ENCODE data around the gene PYGM.
"Not testable (repeated sequence)": the region's sequence is repeated elsewhere in the genome, so short reads cannot be mapped to it uniquely, and the experiment has no call there.

The PYGM gene

GRCh38 chr11:64716473-64717267 is 43.1 kb downstream of the PYGM start:
- DNase-seq (ENCODE audit: low spot score) = no peak

GRCh38 chr11:64715756-64716472 is 43.9 kb downstream of the PYGM start:
- DNase-seq (ENCODE audit: low spot score) = no peak

GRCh38 chr11:64715110-64715509 is 44.7 kb downstream of the PYGM start:
- DNase-seq (ENCODE audit: low spot score) = no peak

GRCh38 chr11:64714666-64715065 is 45.1 kb downstream of the PYGM start:
- no peak for DNase-seq (ENCODE audit: low spot score)

- no peak for DNase-seq (ENCODE audit: low spot score)
Measured at GRCh38 chr11:64713781-64714363, 45.9 kb downstream of the PYGM start.

- peak; percentile 74 for DNase-seq (ENCODE audit: low spot score)
Measured at GRCh38 chr11:64713016-64713707, 46.6 kb downstream of the PYGM start.

- no peak for DNase-seq (ENCODE audit: low spot score)
Measured at GRCh38 chr11:64712430-64713015, 47.3 kb downstream of the PYGM start.

- no peak for DNase-seq (ENCODE audit: low spot score)
Measured at GRCh38 chr11:64711956-64712362, 47.8 kb downstream of the PYGM start.

- no peak for DNase-seq (ENCODE audit: low spot score)
Measured at GRCh38 chr11:64711138-64711955, 48.4 kb downstream of the PYGM start.

GRCh38 chr11:64710418-64711137 is 49.2 kb downstream of the PYGM start:
- DNase-seq (ENCODE audit: low spot score) = no peak

- no peak for DNase-seq (ENCODE audit: low spot score)
Measured at GRCh38 chr11:64705501-64705900, 54.3 kb downstream of the PYGM start.

GRCh38 chr11:64703048-64703447 is 56.7 kb downstream of the PYGM start:
- DNase-seq (ENCODE audit: low spot score) = no peak

GRCh38 chr11:64701956-64702355 is 57.8 kb downstream of the PYGM start:
- not testable (repeated sequence) for DNase-seq (ENCODE audit: low spot score)

- DNase-seq (ENCODE audit: low spot score) = no peak
Measured at GRCh38 chr11:64698427-64698826, 61.3 kb downstream of the PYGM start.

- DNase-seq (ENCODE audit: low spot score) = no peak
Measured at GRCh38 chr11:64697663-64698375, 62.0 kb downstream of the PYGM start.

Data from D341Med (cell line).